Measurements from ENCODE around the gene PSEN1.

Gene PSEN1

GRCh38 chr14:73249564-73250316, 113.4 kb downstream of the PSEN1 start:
- H3K9me3 ChIP-seq (ENCODE audit: control insufficient read depth in 1 of 2, low read length in 2 of 2) = no peaks in the 10 kb centered on the region
- no peak overlapping the region for H3K4me3 ChIP-seq (ENCODE audit: low read depth in 1 of 2, low read length in 2 of 2)
- H3K27ac ChIP-seq (ENCODE audit: low read depth, low read length) = no peak overlapping the region
- H3K9ac ChIP-seq (ENCODE audit: low read depth in 1 of 2, low read length in 2 of 2) = no peak overlapping the region
- no peaks in the 10 kb centered on the region for H3K27me3 ChIP-seq (ENCODE audit: control insufficient read depth in 1 of 2, insufficient read depth in 2 of 2, low read length in 2 of 2)
- H3K36me3 ChIP-seq (ENCODE audit: control insufficient read depth in 1 of 2, insufficient read depth in 2 of 2, low read length in 2 of 2) = no peaks in the 10 kb centered on the region
- H3K4me1 ChIP-seq (ENCODE audit: control insufficient read depth in 1 of 2, insufficient read depth in 2 of 2, low read length in 2 of 2) = no peaks in the 10 kb centered on the region

DNA sequence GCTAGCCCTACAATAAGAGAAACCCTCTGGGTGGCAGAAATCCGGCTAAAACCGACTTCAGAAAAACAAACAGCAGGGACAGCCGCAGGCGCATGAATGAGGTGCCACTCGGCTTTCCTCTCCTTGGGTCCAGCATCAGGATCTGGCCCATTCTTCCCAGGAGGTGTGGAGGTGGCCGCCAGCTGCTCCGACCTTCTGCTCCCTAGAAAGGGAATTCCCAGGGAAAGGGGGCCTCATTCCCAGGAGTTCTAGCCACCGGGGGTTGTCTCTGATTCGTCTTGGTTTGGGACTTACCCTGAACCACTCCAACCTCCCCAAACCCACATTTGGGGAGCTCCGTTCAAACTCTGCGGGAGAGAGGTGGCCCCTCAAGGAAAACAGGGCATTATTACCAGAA, 114.0 kb downstream of the PSEN1 start:
- H3K27me3 ChIP-seq (ENCODE audit: control insufficient read depth in 1 of 2, insufficient read depth in 2 of 2, low read length in 2 of 2) = no peaks in the 10 kb centered on the region
- no peak overlapping the region for H3K4me3 ChIP-seq (ENCODE audit: low read depth in 1 of 2, low read length in 2 of 2)
- H3K27ac ChIP-seq (ENCODE audit: low read depth, low read length) = no peak overlapping the region
- no peaks in the 10 kb centered on the region for H3K9me3 ChIP-seq (ENCODE audit: control insufficient read depth in 1 of 2, low read length in 2 of 2)
- no peaks in the 10 kb centered on the region for H3K4me1 ChIP-seq (ENCODE audit: control insufficient read depth in 1 of 2, insufficient read depth in 2 of 2, low read length in 2 of 2)
- no peaks in the 10 kb centered on the region for H3K36me3 ChIP-seq (ENCODE audit: control insufficient read depth in 1 of 2, insufficient read depth in 2 of 2, low read length in 2 of 2)
- no peak overlapping the region for H3K9ac ChIP-seq (ENCODE audit: low read depth in 1 of 2, low read length in 2 of 2)

- Histone ChIP-seq H3K36me3 (ENCODE audit: control insufficient read depth in 1 of 2, insufficient read depth in 2 of 2, low read length in 2 of 2) (no peaks in the 10 kb centered on the region), H3K4me3 (ENCODE audit: low read depth in 1 of 2, low read length in 2 of 2) (no peak overlapping the region), H3K9ac (ENCODE audit: low read depth in 1 of 2, low read length in 2 of 2) (no peak overlapping the region), H3K9me3 (ENCODE audit: control insufficient read depth in 1 of 2, low read length in 2 of 2) (no peaks in the 10 kb centered on the region), H3K27me3 (ENCODE audit: control insufficient read depth in 1 of 2, insufficient read depth in 2 of 2, low read length in 2 of 2) (no peaks in the 10 kb centered on the region), H3K4me1 (ENCODE audit: control insufficient read depth in 1 of 2, insufficient read depth in 2 of 2, low read length in 2 of 2) (no peaks in the 10 kb centered on the region), H3K27ac (ENCODE audit: low read depth, low read length) (no peak overlapping the region)
Observed at GRCh38 chr14:73250781-73251500, 114.6 kb downstream of the PSEN1 start.

- Histone ChIP-seq H3K27ac (ENCODE audit: low read depth, low read length) (no peak overlapping the region), H3K4me1 (ENCODE audit: control insufficient read depth in 1 of 2, insufficient read depth in 2 of 2, low read length in 2 of 2) (no peaks in the 10 kb centered on the region), H3K27me3 (ENCODE audit: control insufficient read depth in 1 of 2, insufficient read depth in 2 of 2, low read length in 2 of 2) (no peaks in the 10 kb centered on the region), H3K4me3 (ENCODE audit: low read depth in 1 of 2, low read length in 2 of 2) (no peak overlapping the region), H3K9me3 (ENCODE audit: control insufficient read depth in 1 of 2, low read length in 2 of 2) (no peaks in the 10 kb centered on the region), H3K36me3 (ENCODE audit: control insufficient read depth in 1 of 2, insufficient read depth in 2 of 2, low read length in 2 of 2) (no peaks in the 10 kb centered on the region), H3K9ac (ENCODE audit: low read depth in 1 of 2, low read length in 2 of 2) (no peak overlapping the region)
Observed at GRCh38 chr14:73251516-73252215, 115.4 kb downstream of the PSEN1 start.

GRCh38 chr14:73252491-73253322, 116.4 kb downstream of the PSEN1 start:
- Histone ChIP-seq H3K36me3 (ENCODE audit: control insufficient read depth in 1 of 2, insufficient read depth in 2 of 2, low read length in 2 of 2) (no peaks in the 10 kb centered on the region), H3K9ac (ENCODE audit: low read depth in 1 of 2, low read length in 2 of 2) (no peak overlapping the region), H3K4me1 (ENCODE audit: control insufficient read depth in 1 of 2, insufficient read depth in 2 of 2, low read length in 2 of 2) (no peaks in the 10 kb centered on the region), H3K4me3 (ENCODE audit: low read depth in 1 of 2, low read length in 2 of 2) (no peak overlapping the region), H3K9me3 (ENCODE audit: control insufficient read depth in 1 of 2, low read length in 2 of 2) (no peaks in the 10 kb centered on the region), H3K27me3 (ENCODE audit: control insufficient read depth in 1 of 2, insufficient read depth in 2 of 2, low read length in 2 of 2) (no peaks in the 10 kb centered on the region), H3K27ac (ENCODE audit: low read depth, low read length) (no peak overlapping the region)

- Histone ChIP-seq H3K4me1 (ENCODE audit: control insufficient read depth in 1 of 2, insufficient read depth in 2 of 2, low read length in 2 of 2) (no peaks in the 10 kb centered on the region), H3K4me3 (ENCODE audit: low read depth in 1 of 2, low read length in 2 of 2) (no peak overlapping the region), H3K36me3 (ENCODE audit: control insufficient read depth in 1 of 2, insufficient read depth in 2 of 2, low read length in 2 of 2) (no peaks in the 10 kb centered on the region), H3K9me3 (ENCODE audit: control insufficient read depth in 1 of 2, low read length in 2 of 2) (no peaks in the 10 kb centered on the region), H3K27me3 (ENCODE audit: control insufficient read depth in 1 of 2, insufficient read depth in 2 of 2, low read length in 2 of 2) (no peaks in the 10 kb centered on the region), H3K27ac (ENCODE audit: low read depth, low read length) (no peak overlapping the region), H3K9ac (ENCODE audit: low read depth in 1 of 2, low read length in 2 of 2) (no peak overlapping the region)
Observed at GRCh38 chr14:73253323-73253610, 117.0 kb downstream of the PSEN1 start.

- no peak overlapping the region for H3K27ac ChIP-seq (ENCODE audit: low read depth, low read length)
- no peaks in the 10 kb centered on the region for H3K27me3 ChIP-seq (ENCODE audit: control insufficient read depth in 1 of 2, insufficient read depth in 2 of 2, low read length in 2 of 2)
- no peak overlapping the region for H3K9ac ChIP-seq (ENCODE audit: low read depth in 1 of 2, low read length in 2 of 2)
- H3K4me1 ChIP-seq (ENCODE audit: control insufficient read depth in 1 of 2, insufficient read depth in 2 of 2, low read length in 2 of 2) = no peaks in the 10 kb centered on the region
- no peaks in the 10 kb centered on the region for H3K9me3 ChIP-seq (ENCODE audit: control insufficient read depth in 1 of 2, low read length in 2 of 2)
- H3K36me3 ChIP-seq (ENCODE audit: control insufficient read depth in 1 of 2, insufficient read depth in 2 of 2, low read length in 2 of 2) = no peaks in the 10 kb centered on the region
- no peak overlapping the region for H3K4me3 ChIP-seq (ENCODE audit: low read depth in 1 of 2, low read length in 2 of 2)
Observed at GRCh38 chr14:73253721-73254120, 117.4 kb downstream of the PSEN1 start.

DNA sequence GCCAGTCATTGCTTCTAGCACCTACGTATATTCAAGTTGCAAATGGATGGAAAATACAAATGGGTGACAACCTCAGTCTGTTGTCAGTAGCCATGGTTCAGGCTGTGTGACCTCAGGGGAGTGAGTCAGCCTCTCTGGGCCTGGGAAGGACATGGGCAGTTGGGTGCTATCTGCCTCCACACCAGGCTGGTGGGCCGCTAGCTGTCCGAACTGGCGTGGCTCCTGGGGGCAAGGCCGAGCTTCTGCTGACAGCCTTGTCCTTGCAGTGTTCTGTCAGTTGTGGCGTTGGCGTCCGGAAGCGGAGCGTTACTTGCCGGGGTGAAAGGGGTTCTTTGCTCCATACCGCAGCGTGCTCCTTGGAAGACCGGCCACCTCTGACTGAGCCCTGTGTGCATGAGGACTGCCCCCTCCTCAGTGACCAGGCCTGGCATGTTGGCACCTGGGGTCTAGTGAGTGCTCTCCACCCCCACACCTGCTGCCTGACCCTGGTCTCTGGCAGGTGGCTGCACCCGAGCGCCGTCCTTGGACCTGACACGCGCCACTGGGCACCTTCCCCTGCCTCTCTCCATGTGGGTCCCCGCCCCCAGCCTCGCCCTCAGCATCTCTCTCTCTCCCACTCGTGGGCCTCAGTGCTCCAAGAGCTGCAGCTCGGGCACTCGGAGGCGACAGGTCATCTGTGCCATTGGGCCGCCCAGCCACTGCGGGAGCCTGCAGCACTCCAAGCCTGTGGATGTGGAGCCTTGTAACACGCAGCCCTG, 118.1 kb downstream of the PSEN1 start:
- H3K4me3 ChIP-seq (ENCODE audit: low read depth in 1 of 2, low read length in 2 of 2) = no peak overlapping the region
- no peaks in the 10 kb centered on the region for H3K4me1 ChIP-seq (ENCODE audit: control insufficient read depth in 1 of 2, insufficient read depth in 2 of 2, low read length in 2 of 2)
- H3K27me3 ChIP-seq (ENCODE audit: control insufficient read depth in 1 of 2, insufficient read depth in 2 of 2, low read length in 2 of 2) = no peaks in the 10 kb centered on the region
- H3K9ac ChIP-seq (ENCODE audit: low read depth in 1 of 2, low read length in 2 of 2) = no peak overlapping the region
- no peak overlapping the region for H3K27ac ChIP-seq (ENCODE audit: low read depth, low read length)
- H3K36me3 ChIP-seq (ENCODE audit: control insufficient read depth in 1 of 2, insufficient read depth in 2 of 2, low read length in 2 of 2) = no peaks in the 10 kb centered on the region
- no peaks in the 10 kb centered on the region for H3K9me3 ChIP-seq (ENCODE audit: control insufficient read depth in 1 of 2, low read length in 2 of 2)

GRCh38 chr14:73255005-73255400, 118.7 kb downstream of the PSEN1 start:
- no peaks in the 10 kb centered on the region for H3K27me3 ChIP-seq (ENCODE audit: control insufficient read depth in 1 of 2, insufficient read depth in 2 of 2, low read length in 2 of 2)
- no peaks in the 10 kb centered on the region for H3K4me1 ChIP-seq (ENCODE audit: control insufficient read depth in 1 of 2, insufficient read depth in 2 of 2, low read length in 2 of 2)
- no peaks in the 10 kb centered on the region for H3K9me3 ChIP-seq (ENCODE audit: control insufficient read depth in 1 of 2, low read length in 2 of 2)
- H3K9ac ChIP-seq (ENCODE audit: low read depth in 1 of 2, low read length in 2 of 2) = no peak overlapping the region
- H3K4me3 ChIP-seq (ENCODE audit: low read depth in 1 of 2, low read length in 2 of 2) = no peak overlapping the region
- H3K36me3 ChIP-seq (ENCODE audit: control insufficient read depth in 1 of 2, insufficient read depth in 2 of 2, low read length in 2 of 2) = no peaks in the 10 kb centered on the region
- H3K27ac ChIP-seq (ENCODE audit: low read depth, low read length) = no peak overlapping the region

Measured in duodenal mucosa (tissue), 2 donors.